Measurements from ENCODE around the gene LRRFIP2. TPM values are rescaled to one million over a fixed set of nuclear protein-coding genes. Genes with fewer than 3 reads are reported as not detected.
"Not testable (repeated sequence)": the region's sequence is repeated elsewhere in the genome, so short reads cannot be mapped to it uniquely, and the experiment has no call there.

Gene LRRFIP2, protein sequence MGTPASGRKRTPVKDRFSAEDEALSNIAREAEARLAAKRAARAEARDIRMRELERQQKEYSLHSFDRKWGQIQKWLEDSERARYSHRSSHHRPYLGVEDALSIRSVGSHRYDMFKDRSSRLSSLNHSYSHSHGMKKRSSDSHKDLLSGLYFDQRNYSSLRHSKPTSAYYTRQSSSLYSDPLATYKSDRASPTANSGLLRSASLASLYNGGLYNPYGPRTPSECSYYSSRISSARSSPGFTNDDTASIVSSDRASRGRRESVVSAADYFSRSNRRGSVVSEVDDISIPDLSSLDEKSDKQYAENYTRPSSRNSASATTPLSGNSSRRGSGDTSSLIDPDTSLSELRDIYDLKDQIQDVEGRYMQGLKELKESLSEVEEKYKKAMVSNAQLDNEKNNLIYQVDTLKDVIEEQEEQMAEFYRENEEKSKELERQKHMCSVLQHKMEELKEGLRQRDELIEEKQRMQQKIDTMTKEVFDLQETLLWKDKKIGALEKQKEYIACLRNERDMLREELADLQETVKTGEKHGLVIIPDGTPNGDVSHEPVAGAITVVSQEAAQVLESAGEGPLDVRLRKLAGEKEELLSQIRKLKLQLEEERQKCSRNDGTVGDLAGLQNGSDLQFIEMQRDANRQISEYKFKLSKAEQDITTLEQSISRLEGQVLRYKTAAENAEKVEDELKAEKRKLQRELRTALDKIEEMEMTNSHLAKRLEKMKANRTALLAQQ
- 100 to 1,000 TPM; 154 to 168 (median 162) TPM for total RNA-seq
- polyA plus RNA-seq, result 88.9 TPM
- long read RNA-seq, donor 1, transcript LRRFIP2-205 (15 exons, 2,522 nt), result major isoform, 7 of 326 reads
- long read RNA-seq, donor 1, partial matches to known transcripts, result 68 of 326 reads
- long read RNA-seq, donor 1, other reads (novel, unspliced or antisense), result 247 of 326 reads
- long read RNA-seq, donor 2, partial matches to known transcripts, result 18 of 116 reads
- long read RNA-seq, donor 2, other reads (novel, unspliced or antisense), result 93 of 116 reads
- long read RNA-seq, donor 3, transcript LRRFIP2-205 (15 exons, 2,522 nt), result major isoform, 23 of 790 reads
- long read RNA-seq, donor 3, transcript LRRFIP2-220 (3 exons, 409 nt), result minor isoform, 5 of 790 reads
- long read RNA-seq, donor 3, partial matches to known transcripts, result 244 of 790 reads
- long read RNA-seq, donor 3, other reads (novel, unspliced or antisense), result 509 of 790 reads
- long read RNA-seq, donor 4, partial matches to known transcripts, result 24 of 141 reads
- long read RNA-seq, donor 4, other reads (novel, unspliced or antisense), result 115 of 141 reads

DNA sequence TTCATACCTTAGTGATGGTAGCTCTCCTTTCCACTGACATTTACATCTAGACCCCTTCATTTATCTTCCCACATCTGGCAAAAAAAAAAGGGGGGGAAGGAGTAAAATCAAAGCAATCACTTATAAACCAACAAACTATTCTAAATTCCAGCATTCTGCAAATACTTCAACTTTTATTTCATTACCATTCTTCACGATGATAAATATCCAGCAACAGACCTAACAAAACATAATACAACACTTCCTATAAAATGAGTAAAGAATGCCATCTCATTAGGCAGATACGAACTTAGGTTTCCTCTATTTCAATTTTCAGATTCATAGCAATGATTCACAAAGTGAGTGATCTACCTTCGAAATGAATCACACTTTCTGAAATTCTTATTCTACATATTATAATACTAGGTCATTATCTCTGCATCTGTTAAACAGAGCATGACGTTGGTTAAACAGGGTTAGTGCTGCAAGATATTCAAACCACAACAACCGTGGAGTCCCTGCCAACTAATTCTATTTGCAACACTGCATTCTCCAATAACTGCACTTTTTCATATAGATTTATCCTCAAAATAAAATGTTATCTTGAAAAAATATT lies at the start of gene LRRFIP2:
Gene LRRFIP2, minus strand, starts transcription at position 51 of the 595 bp plus-strand sequence. CDS start 25,599 bp downstream, outside the sequence.
- H3K27me3 ChIP-seq (ENCODE audit: control insufficient read depth, insufficient read depth), result no peaks in the 10 kb centered on the region
- no peaks in the 10 kb centered on the region for H3K4me1 ChIP-seq (ENCODE audit: control insufficient read depth, insufficient read depth, low read length)
- peak within 1 kb of the TSS; percentile 65 for H3K4me3 ChIP-seq (ENCODE audit: low read length)
- intact Hi-C loops (cut with DNase I), result no loop called here
- H3K9me3 ChIP-seq (ENCODE audit: control insufficient read depth, low read length), result no peaks in the 10 kb centered on the region
- 4% methylated on average over 5 of the region's 5 CpGs for WGBS
- H3K27ac ChIP-seq (ENCODE audit: low read length), result peak within 1 kb of the TSS; percentile 93
- no peak for DNase-seq
- ATAC-seq, result no peak

GRCh38 chr3:37223576-37223975 lies 49.2 kb upstream of the LRRFIP2 start:
- ATAC-seq (no peak), DNase-seq (no peak)
- Histone ChIP-seq H3K27me3 (ENCODE audit: control insufficient read depth, insufficient read depth) (no peaks in the 10 kb centered on the region), H3K4me1 (ENCODE audit: control insufficient read depth, insufficient read depth, low read length) (no peaks in the 10 kb centered on the region), H3K27ac (ENCODE audit: low read length) (no peak overlapping the region), H3K9me3 (ENCODE audit: control insufficient read depth, low read length) (no peaks in the 10 kb centered on the region), H3K4me3 (ENCODE audit: low read length) (no peak overlapping the region)
- WGBS, result 74% methylated on average over 1 of the region's 1 CpG
- intact Hi-C loops (cut with DNase I), result no loop called here

DNA sequence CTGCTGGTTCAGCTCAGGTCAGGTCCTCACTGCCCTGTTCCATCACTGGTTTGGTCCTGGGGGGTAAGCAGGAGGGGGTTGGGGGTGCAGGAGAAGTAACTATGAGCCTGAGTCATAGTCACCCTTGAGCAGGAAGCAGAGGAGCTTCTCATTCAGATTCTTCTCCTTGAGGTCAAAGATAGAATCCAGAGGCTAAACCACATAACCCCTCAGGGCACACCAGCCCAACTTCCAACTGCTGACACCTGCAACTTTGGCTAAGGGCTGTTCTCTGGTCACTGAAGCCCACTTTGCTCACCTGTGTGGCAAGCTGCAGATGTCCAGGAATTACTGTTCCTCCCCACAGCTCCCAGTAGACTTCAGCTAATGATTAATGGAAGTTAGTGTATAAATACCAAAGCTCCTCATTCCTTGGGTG lies 48.8 kb upstream of the LRRFIP2 start:
- Histone ChIP-seq H3K27me3 (ENCODE audit: control insufficient read depth, insufficient read depth) (no peaks in the 10 kb centered on the region), H3K4me3 (ENCODE audit: low read length) (no peak overlapping the region), H3K27ac (ENCODE audit: low read length) (no peak overlapping the region), H3K4me1 (ENCODE audit: control insufficient read depth, insufficient read depth, low read length) (no peaks in the 10 kb centered on the region), H3K9me3 (ENCODE audit: control insufficient read depth, low read length) (no peaks in the 10 kb centered on the region)
- intact Hi-C loops (cut with DNase I), result no loop called here
- no peak for ATAC-seq
- no peak for DNase-seq

DNA sequence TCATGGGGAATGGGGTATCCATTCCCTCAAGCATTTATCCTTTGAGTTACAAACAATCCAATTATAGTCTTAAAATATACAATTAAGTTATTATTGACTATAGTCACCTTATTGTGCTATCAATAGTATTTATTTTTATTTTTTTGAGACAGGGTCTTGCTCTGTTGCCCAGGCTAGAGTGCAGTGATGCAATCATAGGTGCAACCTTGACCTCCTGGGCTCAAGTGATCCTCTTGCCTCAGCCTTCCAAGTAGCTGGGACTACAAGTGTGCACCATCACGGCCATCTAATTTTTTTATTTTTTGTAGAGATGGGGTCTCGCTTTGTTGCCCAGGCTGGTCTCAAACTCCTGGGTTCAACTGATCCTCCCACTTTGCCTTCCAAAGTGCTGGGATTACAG lies 48.2 kb upstream of the LRRFIP2 start:
- H3K4me3 ChIP-seq (ENCODE audit: low read length); H3K4me1 ChIP-seq (ENCODE audit: control insufficient read depth, insufficient read depth, low read length); H3K9me3 ChIP-seq (ENCODE audit: control insufficient read depth, low read length); H3K27me3 ChIP-seq (ENCODE audit: control insufficient read depth, insufficient read depth); H3K27ac ChIP-seq (ENCODE audit: low read length); DNase-seq; intact Hi-C loops (cut with DNase I); ATAC-seq: not testable (repeated sequence)
- WGBS, result 84% methylated on average over 2 of the region's 2 CpGs

DNA sequence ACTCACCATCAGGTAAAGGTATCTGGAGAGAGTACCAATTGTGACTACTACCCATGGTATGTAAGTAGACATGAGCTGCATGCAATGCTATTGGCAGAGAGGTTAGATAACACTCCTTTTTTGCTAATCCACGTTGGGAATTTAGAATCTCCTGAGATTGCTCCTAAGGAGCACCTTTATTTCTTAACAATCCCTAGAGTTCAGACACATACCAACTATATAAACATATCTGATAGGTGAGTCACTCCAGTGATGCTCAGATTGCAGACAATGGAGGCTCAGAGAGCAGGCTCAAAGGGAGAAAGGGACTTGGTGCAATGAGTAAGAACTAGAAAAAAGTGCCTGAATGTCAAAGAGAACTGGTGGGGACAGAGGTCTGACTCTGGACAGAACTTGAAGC lies 47.0 kb upstream of the LRRFIP2 start:
- H3K27me3 ChIP-seq (ENCODE audit: control insufficient read depth, insufficient read depth), result no peaks in the 10 kb centered on the region
- 53% methylated on average over 1 of the region's 1 CpG for WGBS
- ATAC-seq, result no peak
- H3K4me3 ChIP-seq (ENCODE audit: low read length), result no peak overlapping the region
- DNase-seq, result no peak
- H3K9me3 ChIP-seq (ENCODE audit: control insufficient read depth, low read length), result no peaks in the 10 kb centered on the region
- no peaks in the 10 kb centered on the region for H3K4me1 ChIP-seq (ENCODE audit: control insufficient read depth, insufficient read depth, low read length)
- no peak overlapping the region for H3K27ac ChIP-seq (ENCODE audit: low read length)
- intact Hi-C loops (cut with DNase I), result no loop called here

DNA sequence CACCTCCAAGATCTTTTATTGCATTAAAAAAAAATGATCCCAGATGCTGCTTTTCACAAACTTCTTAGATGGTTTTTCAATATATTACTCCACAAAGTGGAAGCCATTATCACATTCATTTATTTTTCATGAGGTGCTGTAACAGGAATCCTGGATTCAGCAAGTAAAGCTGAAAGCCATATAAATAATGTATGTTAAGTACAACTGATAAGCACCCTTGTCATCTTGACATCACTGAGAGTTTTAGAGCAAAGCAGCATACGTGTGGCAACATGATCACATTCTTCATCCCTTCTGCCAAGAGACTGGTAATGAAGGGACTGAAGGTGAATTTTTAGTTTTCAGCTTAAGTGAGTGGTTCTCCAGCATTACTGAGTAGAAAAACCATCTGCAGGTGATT lies 44.9 kb upstream of the LRRFIP2 start:
- Histone ChIP-seq H3K27me3 (ENCODE audit: control insufficient read depth, insufficient read depth) (no peaks in the 10 kb centered on the region), H3K4me1 (ENCODE audit: control insufficient read depth, insufficient read depth, low read length) (no peaks in the 10 kb centered on the region), H3K9me3 (ENCODE audit: control insufficient read depth, low read length) (no peaks in the 10 kb centered on the region), H3K4me3 (ENCODE audit: low read length) (no peak overlapping the region), H3K27ac (ENCODE audit: low read length) (no peak overlapping the region)
- 41% methylated on average over 1 of the region's 1 CpG for WGBS
- DNase-seq, result no peak
- no peak for ATAC-seq
- intact Hi-C loops (cut with DNase I), result loop anchor here in 3 of 4 donors (10.0 kb wide), 1 partner anchor 194 kb away; no protein-coding TSS in a partner anchor

GRCh38 chr3:37218206-37218605 lies 43.8 kb upstream of the LRRFIP2 start:
- ATAC-seq (peak in 1 of 2 donors; percentile 15), DNase-seq (peak in 1 of 3 donors; percentile 51)
- 89% methylated on average over 1 of the region's 1 CpG for WGBS
- no peak overlapping the region for H3K27ac ChIP-seq (ENCODE audit: low read length)
- H3K4me3 ChIP-seq (ENCODE audit: low read length), result no peak overlapping the region
- intact Hi-C loops (cut with DNase I), result loop anchor here in 3 of 4 donors (10.0 kb wide), 1 partner anchor 193 kb away; no protein-coding TSS in a partner anchor
- no peaks in the 10 kb centered on the region for H3K9me3 ChIP-seq (ENCODE audit: control insufficient read depth, low read length)
- no peaks in the 10 kb centered on the region for H3K4me1 ChIP-seq (ENCODE audit: control insufficient read depth, insufficient read depth, low read length)
- H3K27me3 ChIP-seq (ENCODE audit: control insufficient read depth, insufficient read depth), result no peaks in the 10 kb centered on the region

GRCh38 chr3:37217098-37217849 lies 42.9 kb upstream of the LRRFIP2 start:
- no peak overlapping the region for H3K4me3 ChIP-seq (ENCODE audit: low read length)
- no peaks in the 10 kb centered on the region for H3K9me3 ChIP-seq (ENCODE audit: control insufficient read depth, low read length)
- DNase-seq (peak in 1 of 3 donors; percentile 48), ATAC-seq (no peak)
- intact Hi-C loops (cut with DNase I), result loop anchor here in 3 of 4 donors (10.0 kb wide), 1 partner anchor 192 kb away; no protein-coding TSS in a partner anchor
- no peaks in the 10 kb centered on the region for H3K27me3 ChIP-seq (ENCODE audit: control insufficient read depth, insufficient read depth)
- 92% methylated on average over 10 of the region's 10 CpGs for WGBS
- H3K4me1 ChIP-seq (ENCODE audit: control insufficient read depth, insufficient read depth, low read length), result no peaks in the 10 kb centered on the region
- no peak overlapping the region for H3K27ac ChIP-seq (ENCODE audit: low read length)

- Histone ChIP-seq H3K27me3 (ENCODE audit: control insufficient read depth, insufficient read depth) (no peaks in the 10 kb centered on the region), H3K4me1 (ENCODE audit: control insufficient read depth, insufficient read depth, low read length) (no peaks in the 10 kb centered on the region), H3K27ac (ENCODE audit: low read length) (no peak overlapping the region), H3K9me3 (ENCODE audit: control insufficient read depth, low read length) (no peaks in the 10 kb centered on the region), H3K4me3 (ENCODE audit: low read length) (no peak overlapping the region)
- no peak for ATAC-seq
- intact Hi-C loops (cut with DNase I), result loop anchor here in 3 of 4 donors (10.0 kb wide), 1 partner anchor 192 kb away; no protein-coding TSS in a partner anchor
- WGBS, result 82% methylated on average over 3 of the region's 3 CpGs
- no peak for DNase-seq
Measured at GRCh38 chr3:37216597-37217097, 42.3 kb upstream of the LRRFIP2 start.

All from right cardiac atrium (tissue), 5 donors.